Brain microvascular endothelial cell (primary cell): ENCODE results near the gene TARBP1.
A peak's percentile ranks its signal among the peaks of the same experiment; 100 is the strongest.

Experiments
- DNase-seq: peaks from one replicate; pipeline ENCODE4 v3.0.0-alpha.2; 2020
- H3K27ac ChIP-seq: fragments of 250-450 bp; sonication (Bioruptor Pico); 2 replicates; pipeline ENCODE4 v1.5.1; 2020; ENCODE audit warnings: mild to moderate bottlenecking, moderate library complexity
- H3K27me3 ChIP-seq: fragments of 250-450 bp; sonication (Bioruptor Pico); replicated peaks from 2 replicates; pipeline ENCODE4 v1.5.1; 2020; ENCODE audit warnings: mild to moderate bottlenecking
- H3K36me3 ChIP-seq: fragments of 250-450 bp; sonication (Bioruptor Pico); replicated peaks from 2 replicates; pipeline ENCODE4 v1.5.1; 2020; ENCODE audit warnings: mild to moderate bottlenecking
- H3K4me3 ChIP-seq: 2 replicates; pipeline ENCODE4 v1.5.1; 2011; ENCODE audit warnings: low read depth, mild to moderate bottlenecking, control low read depth, low read length, moderate library complexity
- CTCF ChIP-seq: IDR thresholded peaks from 2 replicates; pipeline ENCODE4 v1.5.1; 2011; ENCODE audit warnings: low read depth, mild to moderate bottlenecking, moderate library complexity, low read length, control low read depth, inconsistent platforms; ENCODE audit errors: missing control alignments
- in situ Hi-C: cut with HindIII; loops from 2 replicates; pipeline ENCODE4 v1.10.0; 2017; ENCODE audit warnings: low sequenced_read_pairs, low pct_ligation_motif_present

Gene TARBP1

GRCh38 chr1:234497589-234497988 is 18.6 kb upstream of the TARBP1 start:
- H3K27ac ChIP-seq: no peak overlapping the region
- in situ Hi-C loops: loop anchor here (25.0 kb wide), 1 partner anchor 590 kb away; no protein-coding TSS in a partner anchor

DNA sequence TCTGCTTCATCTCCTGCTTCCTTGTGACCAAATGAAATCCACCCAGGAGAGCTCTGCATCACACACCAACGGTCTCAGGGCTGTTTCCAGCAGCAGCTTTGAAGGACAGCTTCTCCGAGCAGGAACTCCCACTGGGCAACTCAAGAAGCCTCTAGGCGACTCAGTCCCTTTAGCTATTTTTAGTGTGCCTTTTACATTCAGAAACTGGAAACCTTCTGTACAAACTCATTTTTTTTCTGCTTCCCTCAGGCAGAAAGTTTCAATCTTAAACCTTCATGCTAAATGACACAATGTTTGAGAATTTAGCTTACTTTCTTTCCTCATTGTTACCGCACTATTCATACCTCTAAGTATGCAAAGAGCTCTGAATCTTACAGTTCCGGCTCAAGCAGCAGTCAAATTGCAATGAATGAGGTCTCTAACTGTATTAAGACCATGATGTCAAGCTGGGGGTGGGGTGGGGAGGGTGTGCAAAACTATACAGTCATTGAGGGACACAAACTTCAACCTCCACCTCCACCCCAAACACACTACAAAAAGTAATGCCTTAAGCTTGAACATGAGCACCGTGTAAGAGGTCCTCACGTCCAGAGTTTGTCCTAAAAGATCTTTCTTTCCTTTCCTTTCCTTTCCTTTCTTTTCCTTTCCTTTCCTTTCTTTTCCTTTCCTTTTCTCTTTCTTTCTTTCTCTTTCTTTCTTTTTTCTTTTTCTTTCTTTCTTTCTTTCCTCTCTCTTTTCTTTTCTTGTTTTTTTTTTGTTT is 16.4 kb upstream of the TARBP1 start:
- Histone ChIP-seq H3K27me3 (no peaks in the 10 kb centered on the region), H3K27ac (peak overlapping the region; percentile 72), H3K36me3 (no peaks in the 10 kb centered on the region), H3K4me3 (peak overlapping the region; percentile 13)
- no peak for TF ChIP-seq CTCF
- in situ Hi-C loops: loop anchor here (25.0 kb wide), 1 partner anchor 592 kb away; no protein-coding TSS in a partner anchor
- DNase-seq: peak; percentile 91

More at GRCh38 chr1:234497589-234497988, 18.6 kb upstream of the TARBP1 start:
- no peaks in the 10 kb centered on the region for H3K27me3 ChIP-seq
- DNase-seq: no peak
- H3K36me3 ChIP-seq: no peaks in the 10 kb centered on the region
- no peak for TF ChIP-seq CTCF
- no peak overlapping the region for H3K4me3 ChIP-seq

GRCh38 chr1:234494049-234494448 is 15.1 kb upstream of the TARBP1 start:
- no peaks in the 10 kb centered on the region for H3K36me3 ChIP-seq
- no peak for TF ChIP-seq CTCF
- in situ Hi-C loops: loop anchor here (25.0 kb wide), 1 partner anchor 593 kb away; no protein-coding TSS in a partner anchor
- no peak overlapping the region for H3K4me3 ChIP-seq
- H3K27me3 ChIP-seq: no peaks in the 10 kb centered on the region
- H3K27ac ChIP-seq: no peak overlapping the region
- no peak for DNase-seq

DNA sequence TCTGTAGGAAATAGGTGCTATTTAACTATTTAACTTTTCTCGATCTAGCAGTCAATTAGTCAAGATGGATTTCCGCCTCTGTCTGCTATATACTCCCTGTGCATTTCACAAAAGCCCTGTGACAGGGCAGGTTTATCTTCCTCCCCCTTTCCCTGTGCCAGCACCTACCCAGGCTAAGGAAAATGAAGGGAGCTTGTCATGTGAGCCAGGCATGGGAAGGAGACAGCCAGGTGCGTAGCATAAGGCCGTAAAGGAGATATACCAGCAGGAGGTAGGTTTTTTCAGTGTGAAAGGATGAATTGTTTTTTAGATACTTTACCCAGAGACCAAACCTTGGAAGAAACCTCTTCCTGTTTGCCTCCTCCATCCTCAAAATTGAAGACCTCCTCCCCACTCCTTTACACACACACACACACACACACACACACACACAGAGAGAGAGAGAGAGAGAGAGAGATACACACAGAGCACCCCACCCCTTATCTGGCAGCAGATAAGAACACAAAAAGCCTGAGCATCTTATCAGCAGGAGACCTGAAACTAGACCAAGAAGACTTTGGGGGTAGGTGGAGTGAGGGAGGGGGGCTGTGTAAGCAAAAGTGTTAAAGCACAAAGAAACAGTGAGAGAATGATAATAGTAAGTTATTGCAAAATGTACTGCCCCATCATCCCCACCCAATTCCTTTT is 12.0 kb upstream of the TARBP1 start:
- Histone ChIP-seq H3K27ac (no peak overlapping the region), H3K27me3 (no peaks in the 10 kb centered on the region), H3K36me3 (no peaks in the 10 kb centered on the region), H3K4me3 (no peak overlapping the region)
- no peak for TF ChIP-seq CTCF
- in situ Hi-C loops: loop anchor here (25.0 kb wide), 1 partner anchor 596 kb away; no protein-coding TSS in a partner anchor
- no peak for DNase-seq

GRCh38 chr1:234489698-234490077 is 10.7 kb upstream of the TARBP1 start:
- TF ChIP-seq CTCF: no peak
- in situ Hi-C loops: loop anchor here (25.0 kb wide), 1 partner anchor 598 kb away; no protein-coding TSS in a partner anchor
- H3K27ac ChIP-seq: no peak overlapping the region
- no peaks in the 10 kb centered on the region for H3K27me3 ChIP-seq
- H3K36me3 ChIP-seq: no peaks in the 10 kb centered on the region
- H3K4me3 ChIP-seq: no peak overlapping the region
- DNase-seq: no peak
